Esophagus squamous epithelium (tissue), 4 donors: ENCODE results near the gene PRKCZ.

Experiments
- CTCF ChIP-seq, 6 experiments: fragments of 450-650 bp in 4 of 6; fragments of 200-600 bp in 2 of 6; sonication (generic) in 2 of 6; IDR thresholded peaks; one replicate each; pipeline ENCODE4 v1.5.1; 2016 to 2019; ENCODE audit warnings: antibody characterized with exemption in 6 of 6, mild to moderate bottlenecking in 4 of 6, moderate library complexity in 4 of 6
- POLR2A ChIP-seq, 4 donors: fragments of 450-650 bp; IDR thresholded peaks; one replicate each; pipeline ENCODE4 v1.6.1; 2017; ENCODE audit warnings: antibody characterized with exemption in 4 of 4, mild to moderate bottlenecking in 4 of 4, moderate library complexity in 3 of 4

- TF ChIP-seq CTCF (IDR thresholded peaks at IDR 0.05) (no peak), POLR2A (IDR thresholded peaks at IDR 0.05) (no peak)
Observed at GRCh38 chr1:2072891-2073290, 22.7 kb downstream of the PRKCZ start.
